H1 (cell line): ENCODE results near the gene TPT1. TPM values are rescaled to one million over a fixed set of nuclear protein-coding genes. Genes with fewer than 3 reads are reported as not detected.

Experiments used
- RBBP5 ChIP-seq: IDR thresholded peaks from 2 replicates; pipeline ENCODE4 v1.7.1; 2012; ENCODE audit warnings: low read depth, mild to moderate bottlenecking, inconsistent platforms, low read length, moderate library complexity, borderline replicate concordance
- SAP30 ChIP-seq: fragments of 300-600 bp; sonication (generic); IDR thresholded peaks from 2 replicates; pipeline ENCODE4 v1.7.1; 2012; ENCODE audit warnings: low read length, moderate library complexity, mild to moderate bottlenecking, inconsistent platforms; ENCODE audit not compliant: insufficient read depth, insufficient replicate concordance
- SP4 ChIP-seq: IDR thresholded peaks from 2 replicates; pipeline ENCODE4 v1.6.1; 2012; ENCODE audit warnings: low read length, inconsistent platforms
- SUZ12 ChIP-seq: fragments of 200-600 bp; sonication (generic); IDR thresholded peaks from 2 replicates; pipeline ENCODE4 v1.6.1; 2012; ENCODE audit warnings: mild to moderate bottlenecking, inconsistent platforms, low read length, moderate library complexity, mixed read lengths
- polyA plus RNA-seq, 7 experiments: library from polyadenylated mRNA; depleted of rRNA in 3 of 7; stranded (reverse) in 5 of 7; unstranded in 2 of 7; fragments of >200 nt in 5 of 7; fragments of 200-250 nt in 2 of 7; gene quantifications; 1 replicate in 5 of 7; 2 replicates in 1 of 7; 4 replicates in 1 of 7; pipeline versions ENCODE4 v1.2.1 to v1.2.3, GENCODE V29; 2011 to 2013; ENCODE audit warnings: missing spikeins in 2 of 7, mixed read lengths in 2 of 7
- total RNA-seq: library from RNA; stranded (reverse); fragmentation: NEBNext Ultra II Directional; extraction: Animal tissue kit (Norgen Biotek cat#: 25700); gene quantifications from 2 replicates; pipeline ENCODE4 v1.2.1, GENCODE V29; 2021

The TPT1 gene
- total and polyA plus RNA-seq, 2 of the 8 experiments (the other 6 are each of a cell fraction or from before 2014, with no cell fraction given), result 2,245 to 2,279 TPM

- TF ChIP-seq SP4 (no peak), RBBP5 (no peak), SAP30 (no peak), SUZ12 (no peak)
- TF ChIP-seq, all 59 proteins: peak for 0
These were observed 24.6 kb downstream of the TPT1 start (continued) for GRCh38 chr13:45316338-45316737.
